ENCODE results near the gene SLC25A52. TPM values are rescaled to one million over a fixed set of nuclear protein-coding genes. Genes with fewer than 3 reads are reported as not detected.

The SLC25A52 gene
- total RNA-seq, 2 experiments from 2014 or later, result not detected

GRCh38 chr18:31772699-31773098, 12.0 kb upstream of the SLC25A52 start:
- Histone ChIP-seq H3K27ac (ENCODE audit: low read depth, low read length, poor library complexity, severe bottlenecking) (no peak overlapping the region), H3K9me3 (ENCODE audit: low read length) (no peaks in the 10 kb centered on the region), H3K4me3 (ENCODE audit: low read depth, low read length, poor library complexity, severe bottlenecking) (no peak overlapping the region), H3K79me2 (ENCODE audit: insufficient read depth, low read depth, low read length) (no peaks in the 10 kb centered on the region), H3K9me2 (ENCODE audit: insufficient read depth, low read length) (no peaks in the 10 kb centered on the region), H3K36me3 (ENCODE audit: insufficient read depth, low read length) (no peaks in the 10 kb centered on the region), H2AFZ (ENCODE audit: low read length) (no peak overlapping the region), H3K4me2 (ENCODE audit: low read length) (no peak overlapping the region), H3K4me1 (ENCODE audit: insufficient read depth, low read length, poor library complexity, severe bottlenecking) (no peaks in the 10 kb centered on the region), H4K20me1 (ENCODE audit: insufficient read depth, low read length) (no peaks in the 10 kb centered on the region)
- BruUV-seq (replicated peaks), result no TSS peak
- POLR2A ChIA-PET, result interaction anchor here (0.7 kb wide), 1 partner anchor 261 kb away, joined by 3 read pairs; no protein-coding TSS in a partner anchor
- no peak for DNase-seq (ENCODE audit: low spot score)
- CTCF ChIA-PET (ENCODE audit: unreplicated experiment), result no interaction called here
- TF ChIP-seq CTCF (conservative IDR thresholded peaks at IDR 0.05; ENCODE audit: low read length) (no peak), EZH2phosphoT487 (IDR thresholded peaks at IDR 0.05; ENCODE audit: borderline replicate concordance, low read depth, low read length) (no peak)
- intact Hi-C loops (cut with micrococcal nuclease; ENCODE audit: unreplicated experiment), result no loop called here

GRCh38 chr18:31750273-31750672, 10.4 kb downstream of the SLC25A52 start:
- H2AFZ ChIP-seq (ENCODE audit: low read length), result no peak overlapping the region
- H3K79me2 ChIP-seq (ENCODE audit: insufficient read depth, low read depth, low read length), result no peaks in the 10 kb centered on the region
- DNase-seq (ENCODE audit: low spot score), result no peak
- no peaks in the 10 kb centered on the region for H3K9me2 ChIP-seq (ENCODE audit: insufficient read depth, low read length)
- no peak overlapping the region for H3K4me3 ChIP-seq (ENCODE audit: low read depth, low read length, poor library complexity, severe bottlenecking)
- intact Hi-C loops (cut with micrococcal nuclease; ENCODE audit: unreplicated experiment), result no loop called here
- no peaks in the 10 kb centered on the region for H4K20me1 ChIP-seq (ENCODE audit: insufficient read depth, low read length)
- TF ChIP-seq CTCF (conservative IDR thresholded peaks at IDR 0.05; ENCODE audit: low read length), result no peak
- no peak for TF ChIP-seq EZH2phosphoT487 (IDR thresholded peaks at IDR 0.05; ENCODE audit: borderline replicate concordance, low read depth, low read length)
- BruUV-seq (replicated peaks), result no TSS peak
- H3K4me2 ChIP-seq (ENCODE audit: low read length), result no peak overlapping the region
- ChIA-PET CTCF (ENCODE audit: unreplicated experiment) (no interaction called here), POLR2A (no interaction called here)
- no peak overlapping the region for H3K27ac ChIP-seq (ENCODE audit: low read depth, low read length, poor library complexity, severe bottlenecking)
- H3K36me3 ChIP-seq (ENCODE audit: insufficient read depth, low read length), result no peaks in the 10 kb centered on the region
- H3K9me3 ChIP-seq (ENCODE audit: low read length), result no peaks in the 10 kb centered on the region
- H3K4me1 ChIP-seq (ENCODE audit: insufficient read depth, low read length, poor library complexity, severe bottlenecking), result no peaks in the 10 kb centered on the region

- no peaks in the 10 kb centered on the region for H3K4me1 ChIP-seq (ENCODE audit: insufficient read depth, low read length, poor library complexity, severe bottlenecking)
- no peaks in the 10 kb centered on the region for H3K36me3 ChIP-seq (ENCODE audit: insufficient read depth, low read length)
- ChIA-PET POLR2A (no interaction called here), CTCF (ENCODE audit: unreplicated experiment) (no interaction called here)
- BruUV-seq (replicated peaks), result no TSS peak
- no peak for DNase-seq (ENCODE audit: low spot score)
- intact Hi-C loops (cut with micrococcal nuclease; ENCODE audit: unreplicated experiment), result no loop called here
- H3K27ac ChIP-seq (ENCODE audit: low read depth, low read length, poor library complexity, severe bottlenecking), result no peak overlapping the region
- H3K4me3 ChIP-seq (ENCODE audit: low read depth, low read length, poor library complexity, severe bottlenecking), result no peak overlapping the region
- H2AFZ ChIP-seq (ENCODE audit: low read length), result no peak overlapping the region
- H3K4me2 ChIP-seq (ENCODE audit: low read length), result no peak overlapping the region
- no peaks in the 10 kb centered on the region for H3K9me3 ChIP-seq (ENCODE audit: low read length)
- no peaks in the 10 kb centered on the region for H4K20me1 ChIP-seq (ENCODE audit: insufficient read depth, low read length)
- TF ChIP-seq EZH2phosphoT487 (IDR thresholded peaks at IDR 0.05; ENCODE audit: borderline replicate concordance, low read depth, low read length) (no peak), CTCF (conservative IDR thresholded peaks at IDR 0.05; ENCODE audit: low read length) (no peak)
- H3K79me2 ChIP-seq (ENCODE audit: insufficient read depth, low read depth, low read length), result no peaks in the 10 kb centered on the region
- no peaks in the 10 kb centered on the region for H3K9me2 ChIP-seq (ENCODE audit: insufficient read depth, low read length)
Measured at GRCh38 chr18:31746396-31746795, 14.3 kb downstream of the SLC25A52 start.

Data from OCI-LY7 (cell line).